ENCODE data around the gene TCF7L1.
"Not testable (repeated sequence)": the region's sequence is repeated elsewhere in the genome, so short reads cannot be mapped to it uniquely, and the experiment has no call there.

TCF7L1 gene

DNA sequence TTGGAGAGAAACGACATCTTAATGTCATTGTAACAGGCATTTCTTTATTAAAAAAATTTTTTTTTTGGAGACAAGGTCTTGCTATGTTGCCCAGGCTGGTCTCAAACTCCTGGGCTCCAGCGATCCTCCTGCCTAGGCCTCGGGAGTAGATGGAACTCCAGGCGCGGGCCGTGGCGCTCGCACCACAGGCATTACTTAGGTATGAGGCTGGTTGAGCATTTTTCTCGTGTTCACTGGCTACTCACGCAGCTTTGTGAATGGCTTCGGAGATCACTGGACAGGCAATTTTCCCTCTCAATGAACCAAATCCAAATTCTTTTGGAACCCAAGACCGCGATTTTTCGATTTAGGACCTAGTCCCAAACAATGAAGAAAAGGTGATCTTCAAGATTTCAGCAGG is 795 bp upstream of the TCF7L1 start:
- FAIRE-seq, result no peak

DNA sequence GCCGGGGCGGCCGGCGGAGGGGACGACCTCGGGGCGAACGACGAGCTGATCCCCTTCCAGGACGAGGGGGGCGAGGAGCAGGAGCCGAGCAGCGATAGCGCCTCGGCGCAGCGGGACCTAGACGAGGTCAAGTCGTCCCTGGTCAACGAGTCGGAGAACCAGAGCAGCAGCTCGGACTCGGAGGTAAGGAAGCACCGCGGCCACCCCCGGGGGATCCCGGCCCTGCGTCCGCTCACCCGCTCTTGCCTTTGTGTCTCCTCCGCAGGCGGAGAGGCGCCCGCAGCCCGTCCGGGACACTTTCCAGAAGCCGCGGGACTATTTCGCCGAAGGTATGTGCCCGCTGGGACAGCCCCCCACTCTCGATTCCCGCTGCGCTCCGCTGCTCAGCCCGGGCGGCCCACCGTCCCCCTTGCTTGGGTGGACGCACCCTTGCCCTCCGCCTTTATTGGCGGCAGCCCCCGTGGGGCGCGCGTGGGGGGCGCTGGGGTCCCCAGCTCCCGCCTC is 611 bp downstream of the TCF7L1 start:
- no peak for FAIRE-seq

DNA sequence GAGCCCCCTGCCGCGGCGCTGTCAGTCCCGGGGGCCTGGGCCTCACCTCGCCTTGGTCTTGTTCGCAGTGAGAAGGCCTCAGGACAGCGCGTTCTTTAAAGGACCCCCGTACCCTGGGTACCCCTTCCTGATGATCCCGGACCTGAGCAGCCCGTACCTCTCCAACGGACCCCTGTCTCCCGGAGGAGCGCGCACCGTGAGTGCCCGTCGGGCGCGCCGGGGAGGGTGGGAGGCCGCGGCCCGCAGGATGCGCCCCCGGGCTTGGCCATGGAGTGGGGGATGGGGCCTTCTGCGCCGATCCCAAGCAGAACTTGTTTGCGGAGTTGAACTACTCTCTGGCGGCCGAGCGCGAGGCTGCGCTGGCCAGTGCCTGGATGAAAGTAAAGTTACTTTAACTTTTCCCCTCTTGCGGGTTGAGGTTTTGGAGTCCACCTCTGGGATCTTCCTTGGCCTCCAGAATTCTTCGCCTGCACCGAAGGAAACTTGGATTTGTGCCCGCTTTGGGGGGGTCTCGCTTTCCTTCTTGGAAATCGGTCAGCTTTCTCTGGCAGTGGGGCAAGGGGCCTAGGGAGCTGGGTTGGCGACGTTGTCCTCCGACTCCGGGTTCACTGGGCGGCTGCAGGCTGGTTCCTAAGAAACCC is 1.2 kb downstream of the TCF7L1 start:
- FAIRE-seq, result no peak

DNA sequence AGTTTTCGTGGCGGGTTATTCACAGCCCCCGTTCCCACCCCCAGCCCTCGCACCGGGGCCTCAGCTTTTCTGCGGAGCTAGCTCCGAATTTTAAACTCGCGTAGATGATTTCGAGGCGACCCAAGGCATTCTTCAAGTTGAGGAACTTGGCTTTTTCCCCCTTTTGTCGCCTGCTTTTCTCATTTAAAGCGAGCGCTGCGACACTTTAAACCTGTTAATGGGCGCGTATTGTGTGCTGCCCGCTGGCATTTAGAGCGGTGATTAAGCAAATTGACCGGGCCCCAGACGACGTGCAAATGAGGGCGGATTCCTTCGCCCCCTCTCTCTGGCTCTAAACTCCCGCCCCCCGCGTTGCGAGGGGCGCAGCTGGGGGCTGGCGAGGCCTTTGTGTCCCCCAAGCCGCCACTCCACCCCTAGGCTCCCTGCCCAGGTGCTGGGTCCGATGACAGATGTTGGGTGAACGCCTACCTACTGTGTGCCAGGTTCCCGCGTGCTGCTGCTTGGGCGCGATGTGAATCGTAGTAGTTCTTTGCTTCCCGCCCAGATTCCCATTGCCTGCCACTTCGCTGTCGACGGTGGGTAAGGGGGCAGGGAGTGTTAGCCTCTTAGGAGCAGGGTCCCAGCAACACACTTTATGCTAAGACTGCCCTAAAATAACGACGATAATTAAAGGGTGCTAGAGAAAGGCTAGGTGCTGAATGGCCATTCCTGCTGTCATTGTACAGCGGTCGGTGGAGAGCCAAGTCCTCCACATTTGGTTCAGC is 1.9 kb downstream of the TCF7L1 start:
- FAIRE-seq, result no peak

DNA sequence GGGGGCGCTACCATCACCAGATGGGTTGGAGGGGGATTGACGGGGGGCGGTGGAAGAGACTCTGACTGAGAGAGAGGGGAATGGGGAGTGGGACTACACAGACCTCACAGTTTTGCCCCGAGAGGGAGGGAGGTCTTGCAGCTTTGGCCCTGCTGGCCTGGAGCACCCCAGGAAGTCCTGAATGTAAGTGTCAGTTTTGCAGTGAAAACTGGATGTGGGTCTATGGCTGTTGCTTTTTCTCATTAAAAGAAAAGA is 2.4 kb downstream of the TCF7L1 start:
- no peak for FAIRE-seq

DNA sequence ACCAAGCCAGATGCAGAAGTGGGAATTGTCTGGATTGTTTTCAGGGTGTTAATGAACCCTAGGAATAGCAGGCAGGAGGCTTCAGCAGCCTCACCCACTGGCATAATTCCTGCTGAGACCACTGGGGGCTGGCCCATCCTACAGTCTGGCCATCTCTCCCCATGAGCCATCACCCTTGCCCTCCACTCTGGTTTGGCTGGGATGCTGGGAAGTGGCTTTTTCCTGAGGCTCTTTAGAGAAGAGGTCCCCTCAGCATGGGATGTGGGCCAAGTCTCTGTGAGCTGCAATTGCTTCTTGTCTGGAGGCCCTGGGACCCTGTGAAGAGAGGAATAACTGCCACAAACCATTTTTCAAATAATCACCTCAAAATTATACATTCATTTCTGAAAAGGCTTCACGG is 4.0 kb downstream of the TCF7L1 start:
- FAIRE-seq, result no peak

DNA sequence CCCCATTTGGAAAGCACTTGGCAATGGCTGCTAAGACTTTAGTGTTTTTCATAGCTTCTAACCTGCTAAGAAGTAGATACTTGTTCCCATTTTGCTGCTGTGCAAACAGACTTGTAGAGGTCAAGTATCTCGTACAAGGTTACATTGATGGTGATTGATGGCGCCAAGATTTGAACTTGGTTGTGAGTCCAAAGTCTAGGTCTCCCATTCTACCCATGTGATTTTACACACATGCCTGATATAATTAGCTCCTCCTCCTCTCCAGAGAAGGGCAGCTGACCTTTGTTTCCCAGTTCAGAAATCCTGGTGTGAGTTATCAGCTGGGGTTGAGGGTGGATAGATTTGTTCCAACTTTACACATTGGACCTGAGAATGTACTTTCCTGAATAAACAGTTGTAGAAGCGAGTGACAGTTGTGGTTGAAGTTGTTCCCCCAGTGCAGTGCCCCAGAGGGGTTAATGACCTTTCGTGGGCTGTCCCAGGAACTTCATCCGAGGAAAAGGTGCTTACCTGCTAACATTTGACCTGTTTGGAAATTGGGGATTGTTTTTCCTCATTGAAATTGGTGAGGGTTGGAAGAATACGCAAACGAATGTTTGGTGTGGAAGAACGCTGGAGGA is 10.4 kb downstream of the TCF7L1 start:
- no peak for FAIRE-seq

DNA sequence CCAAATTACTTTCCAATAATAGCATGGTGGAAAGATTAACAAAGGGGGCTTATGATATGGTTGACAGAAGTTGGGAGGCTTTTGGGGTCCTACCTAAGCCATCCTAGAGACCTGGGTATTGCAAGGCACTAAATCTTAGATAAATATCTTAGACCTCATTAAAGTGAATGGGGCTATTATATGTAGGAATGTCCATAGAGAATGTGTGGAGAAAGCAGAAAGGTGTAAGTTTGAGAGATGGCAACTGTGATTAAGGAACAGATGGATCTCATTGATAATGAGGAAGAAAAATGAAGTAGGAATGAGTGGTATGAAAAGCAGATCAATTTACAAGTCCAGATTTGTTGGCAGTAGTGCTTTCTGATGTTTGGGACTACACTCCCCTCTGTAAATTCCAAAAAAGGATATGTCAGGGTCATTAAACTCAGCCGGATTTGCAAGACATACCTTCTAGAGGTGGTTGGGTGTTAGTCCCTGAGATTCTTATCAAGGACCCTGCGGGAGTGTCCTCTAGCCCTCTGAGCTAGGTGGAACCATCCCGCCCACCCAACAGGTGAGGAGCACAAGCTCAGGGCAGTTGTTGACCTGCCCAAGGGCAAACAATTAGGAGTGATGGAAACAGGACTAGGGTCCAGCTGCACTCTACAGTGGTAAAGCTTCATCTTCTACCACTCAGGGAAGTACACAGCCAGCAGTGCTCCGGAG is 12.1 kb downstream of the TCF7L1 start:
- FAIRE-seq, result no peak

DNA sequence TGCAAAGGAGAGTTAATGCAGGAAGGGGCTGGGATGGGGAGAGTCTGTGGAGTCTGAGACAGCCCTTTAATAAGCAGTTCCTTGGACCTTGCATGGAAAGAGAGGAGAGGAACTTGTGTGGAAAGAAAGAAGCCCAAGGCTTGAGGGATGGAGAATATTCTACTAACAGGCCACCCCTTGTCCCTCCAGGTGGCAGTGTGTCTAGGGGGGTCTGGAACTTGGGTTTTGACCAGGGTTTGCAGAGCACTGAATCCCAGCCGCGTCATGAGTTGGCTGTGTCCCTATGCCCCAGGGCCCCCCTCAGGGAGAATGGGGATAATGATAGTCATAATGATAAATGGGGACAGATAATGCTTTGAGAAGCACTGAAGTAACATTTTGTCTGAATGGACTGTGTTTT is 15.0 kb downstream of the TCF7L1 start:
- no peak for FAIRE-seq

DNA sequence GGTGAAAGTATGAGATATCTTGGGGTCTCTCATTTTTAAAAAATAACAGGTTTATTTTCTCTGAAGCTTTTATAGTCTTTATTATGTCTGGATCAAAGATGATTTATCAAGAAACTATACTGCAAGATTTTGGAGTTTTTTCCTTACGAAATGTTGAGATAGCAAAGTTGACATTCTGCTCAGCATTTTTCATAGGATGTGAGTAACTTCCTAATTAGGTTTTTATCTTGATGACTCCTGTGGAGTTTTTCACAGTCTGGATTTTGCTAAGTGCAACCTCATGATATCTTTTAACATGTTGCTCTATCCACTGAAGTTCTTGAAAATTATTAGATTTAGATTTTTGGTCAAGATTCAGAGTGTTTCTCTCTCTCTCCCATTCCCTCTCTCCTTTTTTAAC is 17.8 kb downstream of the TCF7L1 start:
- no peak for FAIRE-seq

DNA sequence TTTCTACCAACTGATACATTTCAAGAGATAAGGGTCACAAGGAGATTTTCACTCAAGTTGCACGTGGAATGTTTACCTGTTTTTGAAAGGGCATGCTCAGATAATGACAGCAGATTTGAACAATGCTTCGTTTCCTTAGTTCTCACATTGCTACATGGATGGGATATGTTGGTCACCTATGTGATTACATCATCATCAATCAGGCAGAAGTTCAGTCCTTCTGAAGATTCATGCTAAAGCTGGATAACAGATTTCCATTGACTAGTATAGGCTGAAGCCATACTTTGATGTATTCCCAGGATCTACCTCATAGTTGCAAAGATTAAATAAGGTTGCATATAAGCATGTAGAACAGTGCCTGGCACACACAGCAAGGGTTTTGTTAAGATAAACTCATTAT is 19.7 kb downstream of the TCF7L1 start:
- FAIRE-seq, result no peak

DNA sequence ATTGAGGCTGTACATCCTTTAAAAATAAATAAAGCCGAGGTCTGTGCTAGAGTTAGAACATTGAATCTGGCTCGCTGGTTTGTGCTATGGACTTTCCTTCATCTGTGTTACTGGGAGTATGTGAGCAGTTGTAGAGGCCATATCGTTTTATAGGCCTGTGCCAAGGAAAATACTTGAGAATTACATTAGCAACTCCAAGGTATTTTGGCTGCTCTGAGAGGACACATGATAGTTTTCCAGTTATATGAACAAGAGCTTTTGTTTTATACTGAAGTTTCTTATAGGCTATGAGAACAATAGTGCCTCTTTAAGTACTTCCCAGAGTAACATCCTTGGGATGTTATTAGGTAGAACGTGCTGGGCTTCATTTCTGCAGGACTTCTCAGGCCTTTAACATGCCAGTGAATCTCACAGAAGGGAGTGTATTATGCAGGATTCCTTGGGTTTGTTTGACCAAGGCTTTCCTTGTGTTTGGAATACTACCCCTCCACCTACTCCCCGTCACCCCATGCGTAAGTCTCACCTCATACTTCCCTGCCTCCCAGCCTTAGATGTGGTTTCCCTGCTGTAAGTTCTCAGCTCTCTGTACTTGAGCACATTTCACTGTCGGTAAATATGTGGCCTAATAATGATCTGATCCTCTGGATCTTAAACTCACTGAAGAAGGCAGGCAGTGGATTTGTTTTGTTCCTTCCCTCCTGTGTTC is 21.0 kb downstream of the TCF7L1 start:
- no peak for FAIRE-seq

DNA sequence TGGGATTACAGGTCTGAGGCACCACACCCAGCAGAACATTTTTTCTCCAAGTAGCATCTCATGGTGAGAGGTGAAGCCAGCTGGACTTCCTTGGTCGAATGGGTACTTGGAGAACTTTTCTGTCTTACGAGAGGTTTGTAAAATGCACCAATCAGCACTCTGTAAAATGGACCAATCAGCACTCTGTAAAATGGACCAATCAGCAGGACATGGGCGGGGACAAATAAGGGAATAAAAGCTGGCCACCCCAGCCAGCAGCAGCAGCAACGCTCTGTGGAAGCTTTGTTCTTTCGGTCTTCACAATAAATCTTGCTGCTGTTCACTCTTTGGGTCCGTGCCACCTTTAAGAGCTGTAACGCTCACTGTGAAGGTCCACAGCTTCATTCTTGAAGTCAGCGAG is 21.9 kb downstream of the TCF7L1 start:
- FAIRE-seq, result not testable (repeated sequence)

DNA sequence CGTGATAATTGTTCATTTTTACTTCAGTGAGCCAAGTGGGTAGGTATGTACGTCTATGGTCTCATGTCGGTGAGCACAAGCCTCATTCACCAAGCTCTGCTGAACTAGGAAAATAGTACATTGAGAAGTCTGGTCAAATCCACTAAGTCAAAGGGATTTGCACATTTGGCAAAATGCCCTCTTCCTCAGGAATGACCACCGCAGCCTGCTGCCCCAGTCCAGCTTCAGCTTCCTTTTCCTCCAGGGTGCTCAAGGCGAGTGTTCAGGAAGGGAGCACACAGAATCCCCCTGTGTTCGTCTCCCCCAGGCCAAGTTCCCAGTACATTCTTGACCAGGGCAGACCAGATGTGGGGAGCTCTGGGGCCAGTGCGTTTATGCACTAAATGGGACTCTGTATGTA is 23.0 kb downstream of the TCF7L1 start:
- no peak for FAIRE-seq

DNA sequence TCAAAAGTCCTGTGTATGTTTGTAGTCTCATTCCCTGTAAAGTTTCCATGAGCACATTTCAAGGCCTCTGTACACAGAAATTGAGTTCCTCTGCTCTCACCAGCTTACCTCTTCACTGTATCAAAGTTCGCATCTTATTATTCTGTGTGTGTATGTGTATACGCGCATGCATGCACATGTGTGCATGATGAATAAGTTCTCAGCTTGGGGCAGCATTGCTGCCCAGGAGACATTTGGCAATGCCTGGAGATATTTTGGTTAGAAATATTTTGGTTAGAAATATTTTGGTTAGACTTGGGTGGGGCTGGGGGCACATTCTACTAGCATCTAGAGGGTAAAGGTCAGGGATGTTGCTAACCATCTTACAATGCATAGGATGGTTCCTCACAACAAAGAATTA is 23.4 kb downstream of the TCF7L1 start:
- FAIRE-seq, result no peak

DNA sequence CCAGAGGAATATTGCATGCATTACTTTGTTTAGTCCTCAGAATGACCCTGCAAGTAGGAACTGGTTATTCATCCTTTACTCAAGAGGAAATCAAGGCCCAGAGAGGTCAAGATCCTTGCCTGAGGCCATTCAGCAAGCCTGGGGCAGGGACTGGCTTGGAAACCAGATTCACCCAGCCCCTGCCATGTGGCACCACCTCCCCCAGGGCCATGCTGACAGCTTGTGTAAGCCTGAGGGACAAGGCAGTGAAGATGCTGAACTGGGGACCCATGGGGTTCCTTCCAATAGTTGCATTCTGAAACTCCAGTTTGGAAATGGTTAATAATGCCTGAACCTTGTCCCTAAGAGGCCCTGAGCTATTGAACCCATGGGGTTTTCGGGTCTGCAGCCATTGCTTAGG is 24.2 kb downstream of the TCF7L1 start:
- FAIRE-seq, result no peak

DNA sequence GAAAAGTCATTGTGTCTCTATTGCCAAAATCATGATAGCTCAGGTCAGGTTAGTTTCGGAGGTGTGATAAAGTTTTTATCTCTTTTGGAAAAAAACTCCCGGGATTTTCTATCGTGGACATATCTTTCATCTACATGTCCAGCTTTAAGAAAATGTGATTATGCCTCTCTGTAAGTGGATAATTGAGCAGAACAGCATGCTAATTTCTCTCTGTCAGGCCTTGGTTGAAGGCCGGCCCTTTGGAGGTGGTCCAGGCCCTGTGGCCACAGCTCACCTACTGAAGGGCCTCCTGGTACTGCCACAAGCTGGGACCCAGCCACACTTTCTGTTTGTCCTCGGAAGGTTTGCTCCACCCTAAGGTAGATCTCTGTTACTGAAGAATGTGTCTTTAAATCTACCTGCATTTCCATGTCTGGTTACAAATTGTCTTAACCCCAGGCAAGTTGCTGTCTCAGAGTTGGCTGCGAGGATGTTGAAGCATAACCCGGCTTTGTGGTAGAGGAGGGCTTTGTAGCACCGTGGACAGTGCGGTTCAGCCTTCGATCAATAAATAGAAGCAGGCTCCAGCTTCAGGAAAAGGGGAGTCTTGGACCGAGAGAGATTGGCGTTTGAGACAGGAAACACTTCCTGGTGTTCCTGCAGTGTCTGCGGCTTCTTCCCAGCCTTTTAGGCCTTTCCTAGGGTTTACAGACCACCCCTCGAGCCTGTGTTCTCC is 25.5 kb downstream of the TCF7L1 start:
- FAIRE-seq, result no peak

DNA sequence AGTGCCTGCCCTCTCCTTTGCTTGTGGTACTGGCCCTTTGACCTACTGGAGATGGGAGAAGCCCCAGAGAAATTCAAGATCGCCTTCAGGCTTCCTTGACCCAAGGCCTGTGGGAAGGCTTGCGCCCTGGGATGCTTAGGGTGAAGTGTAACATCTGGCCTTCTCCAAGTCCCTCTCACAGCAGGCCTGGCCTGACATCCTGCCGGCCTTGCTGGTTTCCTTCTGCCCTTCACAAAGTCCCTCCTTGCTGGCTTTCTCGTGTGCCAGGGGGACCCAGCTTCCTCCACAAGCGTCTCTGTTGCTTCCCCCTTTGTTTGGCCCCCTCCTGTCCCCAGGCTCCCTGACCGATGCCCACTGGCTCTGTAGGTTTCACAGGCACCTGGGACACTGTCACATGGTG is 26.4 kb downstream of the TCF7L1 start:
- no peak for FAIRE-seq

DNA sequence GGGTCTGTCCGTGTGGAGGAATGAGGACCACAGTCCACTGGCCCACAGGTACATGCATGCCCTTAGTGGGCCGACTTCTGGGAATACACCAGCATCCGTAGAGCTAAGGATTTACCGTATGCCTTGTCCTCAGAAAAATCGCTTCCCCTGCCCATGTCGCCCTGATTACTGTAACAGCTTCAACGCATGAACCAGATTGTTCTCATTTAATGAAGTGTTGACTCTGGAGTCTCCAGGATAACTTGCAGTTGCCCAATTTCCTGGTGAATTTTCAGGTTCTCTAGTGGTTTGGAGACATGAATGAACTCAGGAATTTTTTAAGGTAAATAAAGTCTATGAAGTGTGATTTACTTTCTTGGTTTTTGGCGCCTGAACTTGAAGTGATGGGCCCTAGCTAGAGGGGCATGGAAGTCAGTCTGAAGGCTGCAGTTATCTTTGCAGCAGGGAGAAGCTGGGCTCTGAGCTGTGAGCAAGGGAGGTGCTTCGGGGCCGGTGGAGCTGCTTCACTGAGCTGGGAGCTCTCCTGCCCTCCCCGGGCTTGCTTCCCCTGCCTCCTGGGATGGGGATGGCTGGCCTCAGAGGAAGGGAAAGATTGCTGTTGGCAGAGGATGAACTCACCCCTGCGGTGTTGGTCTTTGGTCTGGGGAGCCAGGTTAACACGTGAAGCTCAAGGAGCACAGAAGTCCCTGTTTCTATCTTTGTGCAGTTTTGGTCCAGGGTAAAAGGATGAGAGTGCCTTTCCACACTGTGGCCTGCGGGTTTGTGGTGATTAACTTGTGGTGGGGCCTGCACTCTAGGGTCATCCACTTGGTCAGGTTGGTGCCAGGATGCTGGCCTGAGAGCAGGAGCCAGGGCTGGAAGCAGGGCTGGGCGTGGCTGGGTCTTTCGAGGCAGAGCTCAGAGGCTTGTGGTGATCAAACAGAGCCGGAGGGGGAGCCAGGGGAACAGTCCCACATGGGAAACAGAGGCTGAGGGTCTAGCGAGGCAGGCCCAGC is 28.1 kb downstream of the TCF7L1 start:
- no peak for FAIRE-seq

DNA sequence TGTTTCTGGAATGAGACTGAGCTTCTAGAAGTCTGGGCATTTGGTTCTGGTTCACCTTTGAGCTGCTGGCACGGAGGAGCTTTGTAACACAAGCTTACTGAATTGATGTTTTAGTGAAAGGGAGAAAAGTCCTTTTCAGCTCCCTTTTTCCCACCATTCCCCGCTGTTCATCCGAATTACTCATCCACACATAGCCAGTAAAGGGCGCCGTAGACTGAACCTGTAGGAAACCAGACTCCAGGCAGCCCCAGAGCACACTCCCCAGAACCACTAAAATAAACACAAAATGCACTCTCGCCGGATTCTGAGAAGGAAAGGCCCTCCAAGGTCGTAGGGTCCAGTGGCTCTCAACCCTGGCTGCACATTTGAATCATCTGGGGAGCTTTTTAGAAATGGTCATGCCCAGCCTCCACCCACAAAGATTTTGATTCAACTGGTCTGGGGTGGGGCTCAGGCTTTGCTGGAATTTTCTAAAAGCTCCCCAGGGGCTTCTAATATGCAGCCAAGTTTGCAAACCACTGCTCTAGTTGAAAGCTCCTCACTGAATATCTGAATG is 29.6 kb downstream of the TCF7L1 start:
- FAIRE-seq, result no peak

DNA sequence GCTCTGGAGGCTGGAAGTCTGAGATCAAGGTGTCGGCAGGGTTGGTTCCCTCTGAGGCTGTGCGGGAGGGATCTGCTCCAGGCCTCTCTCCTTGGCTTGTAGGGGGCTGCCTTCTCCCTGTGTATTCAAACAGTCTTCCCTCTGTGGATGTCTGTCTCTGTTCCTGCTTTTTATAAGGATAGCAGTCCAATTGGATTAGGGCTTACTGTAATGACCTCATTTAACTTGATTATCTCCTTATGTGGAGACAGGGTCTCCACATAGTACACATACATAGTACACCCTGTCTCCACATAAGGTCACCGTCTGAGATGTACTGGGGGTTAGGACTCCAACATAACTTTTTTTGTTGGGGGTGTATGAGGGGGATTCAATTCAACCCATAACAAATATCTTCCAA is 30.5 kb downstream of the TCF7L1 start:
- FAIRE-seq, result no peak
